Islet precursor cell (in vitro differentiated cells): ENCODE measurements around the gene KLHL25.
"Not testable (repeated sequence)": the region's sequence is repeated elsewhere in the genome, so short reads cannot be mapped to it uniquely, and the experiment has no call there.

Experiments used
- DNase-seq: peaks from one replicate; pipeline ENCODE4 v3.0.0-alpha.2; 2018

Gene KLHL25

DNA sequence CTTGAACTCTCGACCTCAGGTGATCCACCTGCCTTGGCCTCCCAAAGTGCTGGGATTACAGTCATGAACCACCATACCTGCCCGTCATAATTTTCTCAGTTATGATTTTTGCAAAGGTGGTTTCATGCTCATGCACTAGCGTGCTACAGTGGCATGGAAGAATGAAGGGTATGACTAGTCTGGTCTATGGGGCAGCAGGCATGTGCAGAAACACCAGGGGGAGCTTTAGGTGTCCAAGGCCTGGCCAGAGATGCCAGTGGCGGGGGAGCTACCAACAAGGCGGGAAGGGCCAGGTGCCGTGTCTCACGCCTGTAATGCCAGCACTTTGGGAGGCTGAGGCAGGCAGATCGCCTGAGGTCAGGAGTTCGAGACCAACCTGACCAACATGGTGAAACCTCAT is 7.9 kb upstream of the KLHL25 start:
- DNase-seq = not testable (repeated sequence)

DNA sequence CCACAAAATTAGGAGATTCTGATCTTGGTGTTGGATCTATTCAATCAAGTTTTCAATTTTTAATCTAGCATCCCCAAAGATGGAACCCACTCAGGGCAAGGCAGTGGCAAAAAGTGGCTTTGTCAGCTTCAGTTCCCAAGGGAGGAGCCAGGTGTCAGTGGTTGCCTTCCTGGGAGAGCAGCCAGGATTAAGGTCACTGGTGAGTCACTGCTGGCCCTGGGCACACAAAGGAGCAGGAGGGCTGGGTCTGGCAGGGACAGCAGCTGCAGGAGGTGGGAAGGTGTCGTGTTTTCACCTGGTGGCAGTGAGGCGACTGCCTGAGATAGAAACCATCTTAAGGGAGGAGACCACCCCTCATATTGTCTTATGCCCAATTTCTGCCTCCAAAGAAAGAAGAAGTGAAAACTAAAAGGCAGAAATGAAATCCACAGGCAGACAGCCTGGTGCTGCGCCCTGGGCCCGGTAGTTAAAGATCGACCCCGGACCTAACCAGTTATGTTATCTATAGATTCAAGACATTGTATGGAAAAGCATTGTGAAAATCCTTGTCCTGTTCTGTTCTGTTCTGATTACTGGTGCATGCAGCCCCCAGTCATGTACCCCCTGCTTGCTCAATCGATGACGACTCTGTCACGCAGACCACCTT is 5.9 kb upstream of the KLHL25 start:
- peak; percentile 87 for DNase-seq

DNA sequence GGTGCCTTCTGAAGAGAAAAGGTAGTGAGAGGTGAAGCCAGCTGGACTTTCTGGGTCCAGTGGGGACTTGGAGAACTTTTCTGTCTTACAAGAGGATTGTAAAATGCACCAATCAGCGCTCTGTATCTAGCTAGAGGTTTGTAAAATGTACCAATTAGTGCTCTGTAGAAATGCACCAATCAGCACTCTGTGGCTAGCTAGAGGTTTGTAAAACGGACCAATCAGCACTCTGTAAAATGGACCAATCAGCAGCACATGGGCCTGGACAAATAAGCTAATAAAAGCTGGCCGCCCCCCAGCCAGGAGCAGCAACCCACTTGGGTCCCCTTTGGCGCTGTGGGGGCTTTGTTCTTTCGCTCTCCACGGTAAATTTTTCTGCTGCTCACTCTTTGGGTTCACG is 1.6 kb upstream of the KLHL25 start:
- not testable (repeated sequence) for DNase-seq

GRCh38 chr15:85795337-85796305 is 896 bp upstream of the KLHL25 start:
- DNase-seq = no peak

GRCh38 chr15:85793641-85794597 is 806 bp downstream of the KLHL25 start:
- DNase-seq = peak; percentile 72

- DNase-seq = no peak
Measured at GRCh38 chr15:85792912-85793590, 1.7 kb downstream of the KLHL25 start.

GRCh38 chr15:85792102-85792731 is 2.5 kb downstream of the KLHL25 start:
- no peak for DNase-seq

DNA sequence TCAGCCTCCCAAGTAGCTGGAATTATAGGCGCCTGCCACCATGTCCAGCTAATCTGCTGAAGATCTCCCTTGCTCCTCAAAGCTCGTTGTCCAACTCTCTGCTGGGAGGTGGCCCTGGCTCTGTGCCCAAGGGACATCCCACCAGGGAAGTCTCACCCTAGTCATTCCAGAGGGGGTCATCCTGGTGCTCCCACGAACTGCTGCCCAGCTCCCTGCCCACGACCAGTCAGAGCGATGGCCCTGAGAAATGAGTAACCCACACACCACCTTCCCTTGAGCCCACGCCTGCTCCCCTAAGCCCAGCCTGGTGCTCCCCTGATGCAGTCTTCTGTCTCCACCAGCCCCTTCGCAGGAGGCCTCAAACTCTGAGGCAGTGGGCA is 5.2 kb downstream of the KLHL25 start:
- no peak for DNase-seq

GRCh38 chr15:85788771-85789495 is 5.8 kb downstream of the KLHL25 start:
- no peak for DNase-seq

DNA sequence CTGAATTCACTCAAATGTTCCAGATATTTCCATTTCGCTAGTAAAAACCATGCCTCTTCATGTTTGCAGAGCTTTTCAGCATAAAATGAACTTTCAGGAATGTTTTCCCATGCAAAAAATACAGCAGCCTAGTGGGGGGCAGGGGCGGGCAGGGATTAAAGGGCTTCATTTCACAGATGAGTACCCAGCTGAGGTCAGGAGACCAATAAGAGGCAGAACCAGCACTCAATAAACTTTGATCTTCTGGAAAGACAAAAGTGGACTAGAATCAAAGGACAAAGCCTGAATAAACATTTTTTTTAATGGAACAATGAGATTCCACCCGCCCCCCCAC is 8.0 kb downstream of the KLHL25 start:
- DNase-seq = no peak

DNA sequence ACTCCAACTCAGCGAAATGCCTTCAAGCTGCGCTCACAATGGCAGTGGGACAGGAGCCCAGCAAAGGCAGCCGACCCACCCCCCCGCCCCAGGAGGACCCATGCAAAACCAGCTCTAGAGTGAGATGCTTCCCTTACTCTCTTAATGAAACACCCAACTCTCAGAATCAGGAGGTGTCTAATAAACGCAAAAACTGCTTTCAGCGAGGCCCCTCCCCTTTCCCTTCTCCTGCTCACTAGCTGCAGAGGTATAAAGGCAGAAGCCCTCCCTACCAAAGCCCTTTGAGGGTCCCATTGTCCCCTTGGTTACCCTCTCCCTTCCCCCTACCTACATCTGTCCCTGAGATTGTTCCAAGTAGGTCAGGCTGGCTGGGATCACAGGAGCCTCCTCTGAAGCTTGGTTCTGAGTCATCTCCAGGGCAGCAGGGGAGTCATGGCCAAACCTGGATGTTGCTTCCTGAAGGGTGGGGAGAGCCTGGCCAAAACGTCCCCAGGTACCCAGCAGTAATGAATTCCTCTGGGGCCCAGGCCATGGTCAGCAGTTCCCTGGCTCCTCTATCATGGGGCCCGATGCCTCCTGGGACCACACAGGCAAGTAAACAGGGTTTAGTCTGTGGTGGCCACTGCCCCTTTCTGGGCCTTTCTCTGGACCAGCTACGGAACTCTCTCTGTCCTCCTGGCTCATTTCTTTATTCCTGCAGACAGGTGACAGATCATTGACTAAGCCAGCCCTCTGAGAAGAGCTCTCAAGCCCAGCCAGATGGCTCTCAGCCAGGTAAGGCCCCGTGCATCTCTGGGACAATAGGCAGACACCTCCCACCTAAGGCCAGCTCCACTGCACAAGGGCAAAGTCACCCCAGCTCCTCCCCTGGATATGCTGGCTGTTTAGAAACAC is 8.6 kb downstream of the KLHL25 start:
- peak; percentile 83 for DNase-seq

- no peak for DNase-seq
Measured at GRCh38 chr15:85782064-85782463, 12.7 kb downstream of the KLHL25 start.

- no peak for DNase-seq
Measured at GRCh38 chr15:85781099-85781498, 13.6 kb downstream of the KLHL25 start.

DNA sequence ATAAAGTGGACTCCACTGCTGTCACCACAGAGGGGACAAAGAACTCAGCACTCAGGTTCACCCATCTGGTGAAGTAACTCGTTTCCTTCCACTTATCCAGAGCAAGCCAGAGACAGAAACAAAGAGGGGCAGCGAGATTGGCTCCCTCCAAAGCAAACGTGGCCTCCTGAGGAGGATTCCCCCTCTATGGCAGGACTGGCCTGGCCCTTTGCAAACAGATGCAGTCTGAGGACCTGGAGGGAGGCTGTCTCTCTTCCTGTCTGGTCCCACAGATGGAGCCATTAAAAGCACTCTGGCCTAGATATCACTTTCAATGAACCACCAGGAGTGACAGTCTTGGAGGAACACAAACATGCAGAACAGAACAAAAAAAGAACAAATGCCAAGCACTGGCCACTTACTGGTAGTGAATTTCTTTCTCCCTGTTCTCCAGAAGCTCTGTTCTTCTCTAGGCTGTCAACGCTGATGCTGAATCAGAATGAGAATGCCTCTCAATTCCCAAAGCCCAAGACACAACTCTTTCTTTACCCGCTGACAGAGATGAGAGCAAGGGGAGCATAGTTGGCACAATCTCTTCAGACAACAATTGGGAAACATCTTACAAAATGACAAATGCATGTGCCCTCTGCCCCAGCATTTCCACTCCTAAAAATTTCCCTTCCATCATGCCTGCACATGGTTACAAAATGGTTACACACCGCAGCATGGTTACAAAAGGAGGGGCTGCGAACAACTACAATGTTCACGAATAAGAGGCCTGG is 14.3 kb downstream of the KLHL25 start:
- no peak for DNase-seq

- no peak for DNase-seq
Measured at GRCh38 chr15:85779249-85779648, 15.5 kb downstream of the KLHL25 start.

DNA sequence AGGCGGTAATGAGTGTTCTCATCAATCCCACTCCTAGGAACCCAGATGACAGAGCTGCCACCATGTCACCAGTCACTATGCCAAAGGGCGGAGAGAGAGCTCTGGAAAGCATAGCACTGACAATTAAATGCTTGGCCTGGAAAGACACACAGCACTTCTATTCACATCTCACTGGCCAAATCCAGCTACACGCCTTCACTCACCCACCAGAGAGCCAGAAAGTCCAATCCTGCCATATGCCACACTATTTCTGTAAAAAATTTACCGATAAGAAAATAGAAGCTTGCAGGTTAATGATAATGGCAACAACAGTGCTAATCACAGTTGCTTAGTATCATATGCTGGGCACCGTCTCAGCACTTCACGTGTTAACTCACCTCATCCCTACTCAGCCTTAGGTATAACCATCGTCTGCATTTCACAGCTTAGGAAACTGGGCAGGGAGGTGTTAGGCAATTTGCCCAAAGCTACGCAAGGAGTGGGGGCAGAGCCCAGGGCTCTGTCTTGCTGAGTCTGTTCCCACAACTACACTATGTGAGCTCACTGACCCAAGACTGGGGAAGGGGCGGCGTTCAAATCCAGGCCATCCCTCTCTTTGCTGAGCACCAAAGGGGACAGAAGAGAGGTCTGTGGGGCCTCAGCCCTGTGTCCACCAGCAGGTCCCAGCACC is 16.5 kb downstream of the KLHL25 start:
- no peak for DNase-seq

- no peak for DNase-seq
Measured at GRCh38 chr15:85777250-85778106, 17.2 kb downstream of the KLHL25 start.

DNA sequence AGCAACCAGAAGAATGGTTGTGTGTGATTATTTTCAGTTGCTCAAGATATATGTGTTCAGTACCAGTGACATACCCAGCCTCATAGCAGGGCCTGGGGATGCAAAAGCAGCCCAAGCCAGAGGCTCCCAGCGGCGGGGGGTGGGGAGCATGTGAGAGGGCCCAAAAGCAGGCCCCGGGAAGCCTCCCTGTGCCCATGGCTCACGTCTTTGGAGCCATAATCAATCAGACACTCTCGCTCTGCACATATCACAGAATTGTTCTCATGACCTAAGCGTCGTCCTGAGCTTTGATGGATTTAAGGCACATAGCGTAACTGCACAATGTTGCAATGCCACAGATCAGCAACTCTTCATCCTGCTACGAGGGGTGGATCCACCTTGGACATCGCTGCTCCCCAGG is 20.8 kb downstream of the KLHL25 start:
- no peak for DNase-seq
